ENCODE measurements around the gene GPR180.

GPR180 gene

DNA sequence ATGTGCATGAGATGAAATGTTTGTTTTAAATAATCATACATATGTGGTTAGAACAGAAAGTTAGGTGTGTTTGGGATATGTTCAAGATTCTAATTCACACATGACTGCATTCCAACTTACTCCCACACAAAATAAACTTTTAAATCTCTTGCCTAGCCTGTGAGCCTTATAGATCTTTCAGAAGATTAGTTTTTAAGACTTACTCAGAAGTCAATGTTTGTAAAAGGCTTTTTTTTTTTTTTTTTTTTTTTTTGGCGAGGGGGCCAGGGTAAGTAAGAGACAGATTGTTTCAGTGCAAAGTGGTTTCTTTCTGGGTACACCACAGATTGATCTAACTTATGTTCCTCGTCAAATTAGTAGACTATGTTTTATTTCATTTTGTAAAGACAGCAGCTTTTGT lies 39.1 kb downstream of the GPR180 start:
- ChIA-PET CTCF (no interaction called here), POLR2A (no interaction called here)
- Histone ChIP-seq H3K4me3 (ENCODE audit: control insufficient read depth in 1 of 7, extremely low read depth in 1 of 7, insufficient read depth in 4 of 7, low read depth in 2 of 7, low read length in 6 of 7) (no peak overlapping the region), H3K9me3 (ENCODE audit: control extremely low read depth in 1 of 5, control insufficient read depth in 4 of 5, insufficient read depth in 2 of 5, low read depth in 1 of 5, low read length in 4 of 5) (peaks cover 0 to 2% (median 0%) of the 10 kb centered on the region in 5 experiments), H3K27me3 (replicated peaks in 2 of 5; ENCODE audit: control insufficient read depth in 4 of 5, insufficient read depth in 5 of 5, low read length in 4 of 5) (peaks cover 0 to 2% (median 0%) of the 10 kb centered on the region in 5 experiments), H3K36me3 (ENCODE audit: control insufficient read depth in 4 of 4, insufficient read depth in 4 of 4, low read length in 3 of 4) (no peaks in the 10 kb centered on the region), H3K27ac (ENCODE audit: insufficient read depth in 1 of 2, low read depth in 1 of 2, low read length in 2 of 2, poor library complexity in 1 of 2, severe bottlenecking in 2 of 2) (no peak overlapping the region), H3K4me1 (ENCODE audit: control extremely low read depth in 1 of 4, control insufficient read depth in 4 of 4, insufficient read depth in 4 of 4, low read length in 3 of 4) (no peaks in the 10 kb centered on the region)
- no CpG with 5 or more reads among the region's 2 CpGs for WGBS (ENCODE audit: insufficient coverage)
- DNase-seq = no peak

DNA sequence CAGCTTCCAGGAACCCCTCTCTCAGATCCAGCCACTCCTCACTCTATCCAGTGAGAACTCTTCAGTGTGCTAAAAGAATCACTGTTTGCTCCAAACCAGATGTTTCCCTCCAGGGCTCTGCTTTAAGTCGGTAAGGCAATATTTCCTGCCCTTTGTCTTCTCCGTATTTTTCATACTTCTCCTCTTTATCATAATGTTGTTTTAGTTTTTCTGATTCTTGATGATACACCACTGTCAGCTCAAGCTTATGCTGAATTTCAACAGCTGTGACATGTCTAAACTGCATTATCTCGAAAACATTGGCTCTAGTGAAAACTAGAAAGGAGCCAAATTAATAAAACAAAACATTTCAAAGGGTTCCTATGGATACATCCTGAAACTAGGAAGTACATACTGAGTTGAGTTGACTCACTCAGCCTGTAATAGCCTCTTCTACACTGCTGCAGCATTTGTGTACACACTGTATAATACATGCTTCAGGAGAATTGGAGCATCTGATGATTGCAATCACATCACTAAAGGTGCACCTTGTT lies 39.8 kb downstream of the GPR180 start:
- Histone ChIP-seq H3K4me3 (ENCODE audit: control insufficient read depth in 1 of 7, extremely low read depth in 1 of 7, insufficient read depth in 4 of 7, low read depth in 2 of 7, low read length in 6 of 7) (no peak overlapping the region), H3K27ac (ENCODE audit: insufficient read depth in 1 of 2, low read depth in 1 of 2, low read length in 2 of 2, poor library complexity in 1 of 2, severe bottlenecking in 2 of 2) (no peak overlapping the region), H3K27me3 (replicated peaks in 2 of 5; ENCODE audit: control insufficient read depth in 4 of 5, insufficient read depth in 5 of 5, low read length in 4 of 5) (peaks cover 0 to 4% (median 0%) of the 10 kb centered on the region in 5 experiments), H3K36me3 (ENCODE audit: control insufficient read depth in 4 of 4, insufficient read depth in 4 of 4, low read length in 3 of 4) (no peaks in the 10 kb centered on the region), H3K9me3 (ENCODE audit: control extremely low read depth in 1 of 5, control insufficient read depth in 4 of 5, insufficient read depth in 2 of 5, low read depth in 1 of 5, low read length in 4 of 5) (peaks cover 0 to 2% (median 0%) of the 10 kb centered on the region in 5 experiments), H3K4me1 (ENCODE audit: control extremely low read depth in 1 of 4, control insufficient read depth in 4 of 4, insufficient read depth in 4 of 4, low read length in 3 of 4) (no peaks in the 10 kb centered on the region)
- ChIA-PET POLR2A (no interaction called here), CTCF (no interaction called here)
- WGBS (ENCODE audit: insufficient coverage) = 100% methylated on average over 1 of the region's 3 CpGs
- DNase-seq = no peak

DNA sequence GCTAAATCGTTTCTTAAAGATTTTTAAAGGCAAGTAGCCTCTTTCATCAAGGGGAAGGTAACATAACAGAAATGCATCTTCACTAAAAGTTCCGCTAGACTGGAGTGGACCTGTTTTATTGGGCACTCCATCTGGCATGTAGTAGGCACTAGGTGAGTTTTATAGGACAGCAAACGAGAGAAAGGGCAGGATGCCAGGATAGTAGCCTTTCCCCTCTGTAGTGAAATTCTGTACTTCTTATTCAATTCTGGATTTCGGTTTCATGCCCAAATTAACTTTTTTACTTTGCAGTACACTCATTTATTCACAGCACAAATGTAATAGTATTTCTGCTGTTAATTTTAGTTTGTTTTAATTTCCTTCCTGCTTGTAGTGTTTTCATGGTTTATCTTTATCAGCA lies 45.2 kb downstream of the GPR180 start:
- no peaks in the 10 kb centered on the region for H3K9me3 ChIP-seq (ENCODE audit: control extremely low read depth in 1 of 5, control insufficient read depth in 4 of 5, insufficient read depth in 2 of 5, low read depth in 1 of 5, low read length in 4 of 5)
- DNase-seq = no peak
- no peaks in the 10 kb centered on the region for H3K4me1 ChIP-seq (ENCODE audit: control extremely low read depth in 1 of 4, control insufficient read depth in 4 of 4, insufficient read depth in 4 of 4, low read length in 3 of 4)
- H3K36me3 ChIP-seq (ENCODE audit: control insufficient read depth in 4 of 4, insufficient read depth in 4 of 4, low read length in 3 of 4) = no peaks in the 10 kb centered on the region
- ChIA-PET CTCF (no interaction called here), POLR2A (no interaction called here)
- 65% methylated on average over 2 of the region's 4 CpGs for WGBS (ENCODE audit: insufficient coverage)
- peaks cover 0 to 3% (median 0%) of the 10 kb centered on the region in 5 experiments for H3K27me3 ChIP-seq (replicated peaks in 2 of 5; ENCODE audit: control insufficient read depth in 4 of 5, insufficient read depth in 5 of 5, low read length in 4 of 5)
- no peak overlapping the region for H3K4me3 ChIP-seq (ENCODE audit: control insufficient read depth in 1 of 7, extremely low read depth in 1 of 7, insufficient read depth in 4 of 7, low read depth in 2 of 7, low read length in 6 of 7)
- H3K27ac ChIP-seq (ENCODE audit: insufficient read depth in 1 of 2, low read depth in 1 of 2, low read length in 2 of 2, poor library complexity in 1 of 2, severe bottlenecking in 2 of 2) = no peak overlapping the region

DNA sequence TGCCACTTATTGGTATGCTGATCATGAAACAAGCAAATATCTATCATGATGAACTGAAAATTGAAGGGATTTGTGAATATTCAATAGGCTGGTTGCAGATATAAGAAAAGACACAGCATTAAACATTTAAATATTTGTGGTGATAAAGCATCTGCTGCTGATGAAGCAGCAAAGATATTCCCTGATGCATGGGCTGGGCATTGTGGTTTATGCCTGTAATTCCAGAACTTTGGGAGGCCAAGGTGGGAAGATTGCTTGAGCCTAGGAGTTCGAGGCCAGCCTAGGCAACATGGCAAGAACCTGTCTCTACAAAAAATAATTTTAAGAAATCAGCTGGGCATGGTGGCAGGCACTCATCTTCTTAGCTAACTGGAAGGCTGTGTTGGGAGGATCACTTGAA lies 54.5 kb downstream of the GPR180 start:
- no peaks in the 10 kb centered on the region for H3K36me3 ChIP-seq (ENCODE audit: control insufficient read depth in 4 of 4, insufficient read depth in 4 of 4, low read length in 3 of 4)
- ChIA-PET POLR2A (no interaction called here), CTCF (no interaction called here)
- H3K9me3 ChIP-seq (ENCODE audit: control extremely low read depth in 1 of 5, control insufficient read depth in 4 of 5, insufficient read depth in 2 of 5, low read depth in 1 of 5, low read length in 4 of 5) = peaks cover 0 to 19% (median 0%) of the 10 kb centered on the region in 5 experiments
- H3K4me1 ChIP-seq (ENCODE audit: control extremely low read depth in 1 of 4, control insufficient read depth in 4 of 4, insufficient read depth in 4 of 4, low read length in 3 of 4) = peaks cover 0 to 5% (median 1%) of the 10 kb centered on the region in 4 experiments
- DNase-seq = no peak
- H3K27me3 ChIP-seq (replicated peaks in 2 of 5; ENCODE audit: control insufficient read depth in 4 of 5, insufficient read depth in 5 of 5, low read length in 4 of 5) = no peaks in the 10 kb centered on the region
- WGBS (ENCODE audit: insufficient coverage) = 78% methylated on average over 1 of the region's 1 CpG
- no peak overlapping the region for H3K4me3 ChIP-seq (ENCODE audit: control insufficient read depth in 1 of 7, extremely low read depth in 1 of 7, insufficient read depth in 4 of 7, low read depth in 2 of 7, low read length in 6 of 7)
- no peak overlapping the region for H3K27ac ChIP-seq (ENCODE audit: insufficient read depth in 1 of 2, low read depth in 1 of 2, low read length in 2 of 2, poor library complexity in 1 of 2, severe bottlenecking in 2 of 2)

DNA sequence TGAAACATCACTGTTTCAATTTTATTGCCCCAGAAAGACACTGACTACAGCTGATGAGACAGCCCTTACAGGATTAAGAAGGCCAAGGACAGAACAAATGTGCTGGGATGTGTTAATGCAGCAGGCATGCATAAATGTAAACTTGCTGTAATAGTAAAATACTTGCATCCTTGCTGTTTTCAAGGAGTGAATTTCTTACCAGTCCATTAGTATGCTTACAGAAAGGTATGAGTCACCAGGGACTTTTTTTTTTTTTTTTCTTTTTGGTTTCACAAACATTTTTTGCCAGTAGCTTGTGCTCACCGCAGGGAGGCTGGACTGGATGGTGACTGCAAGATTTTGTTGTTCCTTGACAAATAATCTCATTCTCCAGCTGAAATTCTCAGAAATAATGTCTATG lies 55.1 kb downstream of the GPR180 start:
- POLR2A ChIA-PET = no interaction called here
- H3K27ac ChIP-seq (ENCODE audit: insufficient read depth in 1 of 2, low read depth in 1 of 2, low read length in 2 of 2, poor library complexity in 1 of 2, severe bottlenecking in 2 of 2) = no peak overlapping the region
- no peaks in the 10 kb centered on the region for H3K36me3 ChIP-seq (ENCODE audit: control insufficient read depth in 4 of 4, insufficient read depth in 4 of 4, low read length in 3 of 4)
- no peak for DNase-seq
- CTCF ChIA-PET = no interaction called here
- H3K9me3 ChIP-seq (ENCODE audit: control extremely low read depth in 1 of 5, control insufficient read depth in 4 of 5, insufficient read depth in 2 of 5, low read depth in 1 of 5, low read length in 4 of 5) = peaks cover 0 to 19% (median 0%) of the 10 kb centered on the region in 5 experiments
- H3K4me3 ChIP-seq (ENCODE audit: control insufficient read depth in 1 of 7, extremely low read depth in 1 of 7, insufficient read depth in 4 of 7, low read depth in 2 of 7, low read length in 6 of 7) = no peak overlapping the region
- peaks cover 0 to 5% (median 0%) of the 10 kb centered on the region in 5 experiments for H3K27me3 ChIP-seq (replicated peaks in 2 of 5; ENCODE audit: control insufficient read depth in 4 of 5, insufficient read depth in 5 of 5, low read length in 4 of 5)
- peaks cover 2 to 6% (median 3%) of the 10 kb centered on the region in 4 experiments for H3K4me1 ChIP-seq (ENCODE audit: control extremely low read depth in 1 of 4, control insufficient read depth in 4 of 4, insufficient read depth in 4 of 4, low read length in 3 of 4)
- no CpG with 5 or more reads among the region's 1 CpG for WGBS (ENCODE audit: insufficient coverage)

DNA sequence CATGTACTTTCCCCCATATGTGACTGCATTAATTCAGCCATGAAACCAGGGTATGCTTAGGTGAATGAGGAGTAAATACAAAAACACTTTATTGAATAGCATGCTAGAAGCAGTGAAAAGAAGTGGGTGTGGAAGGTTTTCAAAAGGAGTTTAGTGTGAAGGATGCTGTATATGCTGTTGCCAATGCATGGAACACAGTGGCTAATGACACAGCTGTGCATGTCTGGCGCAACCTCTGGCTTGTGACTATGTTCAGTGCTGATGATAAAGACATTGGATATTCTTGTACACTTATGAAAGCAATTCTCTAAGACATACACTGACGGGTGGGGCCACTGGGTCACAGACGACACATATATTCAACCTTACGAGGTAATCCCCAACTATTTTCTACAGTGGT lies 55.5 kb downstream of the GPR180 start:
- Histone ChIP-seq H3K4me3 (ENCODE audit: control insufficient read depth in 1 of 7, extremely low read depth in 1 of 7, insufficient read depth in 4 of 7, low read depth in 2 of 7, low read length in 6 of 7) (no peak overlapping the region), H3K4me1 (ENCODE audit: control extremely low read depth in 1 of 4, control insufficient read depth in 4 of 4, insufficient read depth in 4 of 4, low read length in 3 of 4) (peaks cover 3 to 6% (median 5%) of the 10 kb centered on the region in 4 experiments), H3K27me3 (replicated peaks in 2 of 5; ENCODE audit: control insufficient read depth in 4 of 5, insufficient read depth in 5 of 5, low read length in 4 of 5) (peaks cover 0 to 5% (median 0%) of the 10 kb centered on the region in 5 experiments), H3K27ac (ENCODE audit: insufficient read depth in 1 of 2, low read depth in 1 of 2, low read length in 2 of 2, poor library complexity in 1 of 2, severe bottlenecking in 2 of 2) (no peak overlapping the region), H3K36me3 (ENCODE audit: control insufficient read depth in 4 of 4, insufficient read depth in 4 of 4, low read length in 3 of 4) (no peaks in the 10 kb centered on the region), H3K9me3 (ENCODE audit: control extremely low read depth in 1 of 5, control insufficient read depth in 4 of 5, insufficient read depth in 2 of 5, low read depth in 1 of 5, low read length in 4 of 5) (peaks cover 0 to 19% (median 0%) of the 10 kb centered on the region in 5 experiments)
- CTCF ChIA-PET = no interaction called here
- POLR2A ChIA-PET = no interaction called here
- 0% methylated on average over 1 of the region's 4 CpGs for WGBS (ENCODE audit: insufficient coverage)
- DNase-seq = no peak

DNA sequence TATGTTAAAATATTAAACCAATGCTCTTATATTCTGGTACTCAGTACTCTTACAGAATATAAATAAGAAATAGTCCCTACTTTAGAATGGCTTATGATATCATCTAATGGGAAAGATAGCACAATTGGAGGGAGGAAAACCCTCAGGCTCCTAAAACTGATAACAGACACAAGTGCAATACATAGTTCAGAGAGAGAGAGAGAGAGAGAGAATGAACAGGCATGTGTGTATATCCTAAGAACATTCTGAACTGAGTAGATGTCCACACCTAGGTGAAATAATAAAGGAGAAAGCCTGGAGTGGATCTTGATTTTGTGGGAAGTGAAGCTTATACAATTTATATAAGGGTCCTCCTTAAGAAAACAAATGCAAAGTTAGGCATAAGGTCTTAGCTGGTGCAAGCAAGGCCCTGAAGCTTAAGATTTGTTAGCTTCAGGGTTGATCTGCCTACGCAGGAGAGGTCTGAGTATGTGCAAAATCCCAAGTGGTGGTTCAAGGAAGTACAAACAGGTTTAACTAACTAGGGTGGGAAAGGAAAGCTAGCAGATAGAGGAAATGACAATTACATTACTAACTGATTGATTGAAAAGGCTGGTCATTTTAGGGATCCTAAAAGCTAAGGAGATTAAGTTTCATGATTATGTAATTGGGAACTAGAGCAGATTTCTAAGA lies 57.4 kb downstream of the GPR180 start:
- ChIA-PET POLR2A (no interaction called here), CTCF (interaction anchor here (0.7 to 4.8 kb wide), 9 partner anchors 9 to 745 kb away, joined by 3 to 25 read pairs (median 3); no protein-coding TSS in a partner anchor)
- Histone ChIP-seq H3K36me3 (ENCODE audit: control insufficient read depth in 4 of 4, insufficient read depth in 4 of 4, low read length in 3 of 4) (no peaks in the 10 kb centered on the region), H3K4me3 (ENCODE audit: control insufficient read depth in 1 of 7, extremely low read depth in 1 of 7, insufficient read depth in 4 of 7, low read depth in 2 of 7, low read length in 6 of 7) (no peak overlapping the region), H3K4me1 (ENCODE audit: control extremely low read depth in 1 of 4, control insufficient read depth in 4 of 4, insufficient read depth in 4 of 4, low read length in 3 of 4) (peaks cover 5 to 18% (median 12%) of the 10 kb centered on the region in 4 experiments), H3K27me3 (replicated peaks in 2 of 5; ENCODE audit: control insufficient read depth in 4 of 5, insufficient read depth in 5 of 5, low read length in 4 of 5) (peaks cover 0 to 10% (median 3%) of the 10 kb centered on the region in 5 experiments), H3K9me3 (ENCODE audit: control extremely low read depth in 1 of 5, control insufficient read depth in 4 of 5, insufficient read depth in 2 of 5, low read depth in 1 of 5, low read length in 4 of 5) (peaks cover 0 to 19% (median 0%) of the 10 kb centered on the region in 5 experiments), H3K27ac (ENCODE audit: insufficient read depth in 1 of 2, low read depth in 1 of 2, low read length in 2 of 2, poor library complexity in 1 of 2, severe bottlenecking in 2 of 2) (no peak overlapping the region)
- no peak for DNase-seq
- WGBS (ENCODE audit: insufficient coverage) = 100% methylated on average over 1 of the region's 1 CpG

All from common myeloid progenitor, CD34-positive (primary cell).